ENCODE data around the gene SIT1.

SIT1 gene

GRCh38 chr9:35650341-35651158 is at the start of gene SIT1:
Gene SIT1, minus strand, starts transcription at chr9:35650931. Its CDS starts 78 bp downstream, at chr9:35650853.
- DNase-seq: peak; percentile 74

GRCh38 chr9:35700031-35700430 is 49.3 kb upstream of the SIT1 start:
- no peak for DNase-seq

- DNase-seq: no peak
Observed at GRCh38 chr9:35698231-35698630, 47.5 kb upstream of the SIT1 start.

GRCh38 chr9:35697486-35697885 is 46.8 kb upstream of the SIT1 start:
- DNase-seq: no peak

GRCh38 chr9:35696520-35697215 is 45.9 kb upstream of the SIT1 start:
- DNase-seq: peak; percentile 11

GRCh38 chr9:35695943-35696401 is 45.2 kb upstream of the SIT1 start:
- no peak for DNase-seq

- no peak for DNase-seq
Observed at GRCh38 chr9:35691757-35692301, 41.1 kb upstream of the SIT1 start.

GRCh38 chr9:35691334-35691650 is 40.6 kb upstream of the SIT1 start:
- no peak for DNase-seq

- peak; percentile 36 for DNase-seq
Observed at GRCh38 chr9:35690614-35691333, 40.0 kb upstream of the SIT1 start.

- no peak for DNase-seq
Observed at GRCh38 chr9:35690294-35690613, 39.5 kb upstream of the SIT1 start.

- no peak for DNase-seq
Observed at GRCh38 chr9:35689542-35690293, 39.0 kb upstream of the SIT1 start, which contains the start of gene TPM2. Gene TPM2, minus strand, starts transcription at chr9:35689925. Its CDS starts 108 bp downstream, at chr9:35689817.

- no peak for DNase-seq
Observed at GRCh38 chr9:35688558-35689541, 38.1 kb upstream of the SIT1 start.

GRCh38 chr9:35687972-35688557 is 37.3 kb upstream of the SIT1 start:
- no peak for DNase-seq

GRCh38 chr9:35687306-35687705 is 36.6 kb upstream of the SIT1 start:
- no peak for DNase-seq

GRCh38 chr9:35686222-35687203 is 35.8 kb upstream of the SIT1 start:
- DNase-seq: no peak

GRCh38 chr9:35685506-35685905 is 34.8 kb upstream of the SIT1 start:
- DNase-seq: no peak

- no peak for DNase-seq
Observed at GRCh38 chr9:35684921-35685320, 34.2 kb upstream of the SIT1 start.

- no peak for DNase-seq
Observed at GRCh38 chr9:35683323-35683722, 32.6 kb upstream of the SIT1 start.

GRCh38 chr9:35682520-35683315 is 32.0 kb upstream of the SIT1 start:
- no peak for DNase-seq

Measured in DMS79 treated with DMSO at 0.1 percent for 48 hours (cell line).